ENCODE data around the gene TTLL5. TPM values are rescaled to one million over a fixed set of nuclear protein-coding genes. Genes with fewer than 3 reads are reported as not detected.

Gene TTLL5
- total and polyA plus RNA-seq, 2 of the 4 experiments (the other 2 are of a cell fraction) = 11.9 to 16.7 TPM

GRCh38 chr14:75941030-75941429 lies 280.0 kb downstream of the TTLL5 start:
- ChIA-PET POLR2A (ENCODE audit: unreplicated experiment) (no interaction called here), CTCF (no interaction called here)
- Histone ChIP-seq H3K9ac (ENCODE audit: low read depth, low read length) (no peak overlapping the region), H3K9me3 (ENCODE audit: control insufficient read depth, insufficient read depth, low read length) (no peaks in the 10 kb centered on the region), H4K5ac (ENCODE audit: low read depth, low read length) (no peak overlapping the region), H2BK20ac (ENCODE audit: low read depth, low read length) (no peak overlapping the region), H2AFZ (replicated peaks; ENCODE audit: low read length, poor library complexity) (no peak overlapping the region), H3K4me3 (ENCODE audit: insufficient read depth, low read depth, low read length) (no peak overlapping the region), H3K4ac (ENCODE audit: low read depth, low read length) (no peak overlapping the region), H3K23ac (ENCODE audit: low read depth, low read length) (no peak overlapping the region), H3K14ac (replicated peaks; ENCODE audit: low read depth, low read length) (no peak overlapping the region), H4K20me1 (ENCODE audit: insufficient read depth, low read length) (no peaks in the 10 kb centered on the region), H3K4me1 (ENCODE audit: control insufficient read depth, insufficient read depth, low read length) (no peaks in the 10 kb centered on the region), H2AK9ac (replicated peaks; ENCODE audit: low read depth, low read length, poor library complexity) (no peak overlapping the region), H2BK5ac (ENCODE audit: low read depth, low read length, poor library complexity, severe bottlenecking) (no peak overlapping the region), H2BK120ac (ENCODE audit: low read depth, low read length) (no peak overlapping the region), H3K56ac (ENCODE audit: extremely low read depth, insufficient read depth, low read length) (no peak overlapping the region), H4K8ac (ENCODE audit: low read depth in 2 of 2, low read length in 2 of 2) (no peak overlapping the region), H3K79me1 (ENCODE audit: low read depth in 1 of 2, low read length in 2 of 2) (no peaks in the 10 kb centered on the region), H3K18ac (ENCODE audit: low read depth, low read length) (no peak overlapping the region), H4K91ac (ENCODE audit: insufficient read depth, low read depth, low read length) (no peak overlapping the region), H2BK15ac (ENCODE audit: low read depth, low read length) (no peak overlapping the region), H3K36me3 (ENCODE audit: control insufficient read depth, insufficient read depth, low read length) (no peaks in the 10 kb centered on the region), H3K27me3 (ENCODE audit: control insufficient read depth, insufficient read depth, low read length) (no peaks in the 10 kb centered on the region), H3K9me1 (ENCODE audit: insufficient read depth, low read length) (no peaks in the 10 kb centered on the region), H2AK5ac (ENCODE audit: low read depth, low read length) (no peak overlapping the region), H3K27ac (ENCODE audit: insufficient read depth, low read length) (no peak overlapping the region), H3K4me2 (ENCODE audit: low read depth, low read length) (no peak overlapping the region)
- DNase-seq (peak; percentile 17), ATAC-seq (ENCODE audit: low read depth) (no peak)
- dilution Hi-C loops (cut with HindIII; ENCODE audit: low sequenced_read_pairs, unreplicated experiment) = no loop called here
- WGBS, 2 experiments (ENCODE audit: extremely low coverage in 2 of 2, insufficient read length in 1 of 2) = no CpG with 5 or more reads among the region's 4 CpGs
- BruUV-seq (replicated peaks) = no TSS peak
- intact Hi-C loops (cut with micrococcal nuclease) = no loop called here
- no peak for TF ChIP-seq CEBPB (IDR thresholded peaks at IDR 0.05; ENCODE audit: low read depth, low read length)
- no peak for TF ChIP-seq NFE2L2 (IDR thresholded peaks at IDR 0.05; ENCODE audit: low read depth, low read length)
- TF ChIP-seq RAD21 (IDR thresholded peaks at IDR 0.05; ENCODE audit: low read length) = no peak
- no peak for TF ChIP-seq FOS (IDR thresholded peaks at IDR 0.05; ENCODE audit: low read depth, low read length)
- no peak for TF ChIP-seq SMC3 (IDR thresholded peaks at IDR 0.05; ENCODE audit: low read depth, low read length)
- no peak for TF ChIP-seq CTCF (conservative IDR thresholded peaks at IDR 0.05; ENCODE audit: low read depth, low read length)
- no peak for TF ChIP-seq RFX5 (IDR thresholded peaks at IDR 0.05; ENCODE audit: low read depth, low read length)
- TF ChIP-seq MAFK (IDR thresholded peaks at IDR 0.05; ENCODE audit: low read depth, low read length) = no peak
- no peak for TF ChIP-seq MAZ (IDR thresholded peaks at IDR 0.05; ENCODE audit: borderline replicate concordance, low read depth, low read length)
- no peak for TF ChIP-seq ELK1 (IDR thresholded peaks at IDR 0.05; ENCODE audit: borderline replicate concordance, low read depth, low read length)
- TF ChIP-seq BHLHE40 (IDR thresholded peaks at IDR 0.05; ENCODE audit: low read depth, low read length) = no peak
- TF ChIP-seq RCOR1 (IDR thresholded peaks at IDR 0.05; ENCODE audit: insufficient replicate concordance, low read length) = no peak
- no peak for TF ChIP-seq MXI1 (IDR thresholded peaks at IDR 0.05; ENCODE audit: borderline replicate concordance, low read depth, low read length)
- no peak for TF ChIP-seq USF2 (IDR thresholded peaks at IDR 0.05; ENCODE audit: low read depth, low read length)
- TF ChIP-seq CHD1 (IDR thresholded peaks at IDR 0.05; ENCODE audit: low read depth, low read length) = no peak
- TF ChIP-seq POLR2A (IDR thresholded peaks at IDR 0.05; ENCODE audit: low read depth, low read length) = no peak
- in situ Hi-C loops (cut with MboI; ENCODE audit: low sequenced_read_pairs) = no loop called here
